Measurements from ENCODE around the gene IFNAR2. TPM values are rescaled to one million over a fixed set of nuclear protein-coding genes. Genes with fewer than 3 reads are reported as not detected.
A peak's percentile ranks its signal among the peaks of the same experiment; 100 is the strongest.

IFNAR2 gene
- total RNA-seq, 1 donor from 2014 or later, result 32.4 TPM

DNA sequence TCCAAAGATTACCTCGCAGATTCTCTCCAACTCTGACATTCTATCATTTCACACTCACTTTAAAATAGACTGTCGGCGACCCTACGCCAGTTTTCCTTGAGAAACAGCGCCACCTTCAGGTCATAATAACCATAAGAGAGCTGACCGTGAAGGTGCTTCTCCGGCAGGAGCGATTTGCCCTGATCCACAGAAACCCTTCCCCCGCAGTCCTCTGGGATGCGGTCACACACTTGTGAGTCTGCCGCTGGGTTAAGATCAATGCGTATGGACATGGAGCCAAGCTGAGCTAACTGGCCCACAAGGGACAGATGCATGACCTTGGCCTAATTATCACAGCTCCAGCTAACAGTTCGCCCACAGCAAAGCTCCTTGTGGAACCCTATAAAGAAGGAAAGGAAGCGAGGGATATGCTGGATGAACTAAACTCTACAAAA is 32.8 kb upstream of the IFNAR2 start:
- Histone ChIP-seq H3K36me3 (no peaks in the 10 kb centered on the region), H3K9me3 (no peaks in the 10 kb centered on the region), H3K4me3 (no peak overlapping the region), H3K27me3 (no peaks in the 10 kb centered on the region), H3K27ac (peak overlapping the region; percentile 45), H3K4me1 (peaks cover 36% of the 10 kb centered on the region)
- peak; percentile 75 for DNase-seq
- peak; percentile 77 for ATAC-seq
- TF ChIP-seq, protein P1, sequence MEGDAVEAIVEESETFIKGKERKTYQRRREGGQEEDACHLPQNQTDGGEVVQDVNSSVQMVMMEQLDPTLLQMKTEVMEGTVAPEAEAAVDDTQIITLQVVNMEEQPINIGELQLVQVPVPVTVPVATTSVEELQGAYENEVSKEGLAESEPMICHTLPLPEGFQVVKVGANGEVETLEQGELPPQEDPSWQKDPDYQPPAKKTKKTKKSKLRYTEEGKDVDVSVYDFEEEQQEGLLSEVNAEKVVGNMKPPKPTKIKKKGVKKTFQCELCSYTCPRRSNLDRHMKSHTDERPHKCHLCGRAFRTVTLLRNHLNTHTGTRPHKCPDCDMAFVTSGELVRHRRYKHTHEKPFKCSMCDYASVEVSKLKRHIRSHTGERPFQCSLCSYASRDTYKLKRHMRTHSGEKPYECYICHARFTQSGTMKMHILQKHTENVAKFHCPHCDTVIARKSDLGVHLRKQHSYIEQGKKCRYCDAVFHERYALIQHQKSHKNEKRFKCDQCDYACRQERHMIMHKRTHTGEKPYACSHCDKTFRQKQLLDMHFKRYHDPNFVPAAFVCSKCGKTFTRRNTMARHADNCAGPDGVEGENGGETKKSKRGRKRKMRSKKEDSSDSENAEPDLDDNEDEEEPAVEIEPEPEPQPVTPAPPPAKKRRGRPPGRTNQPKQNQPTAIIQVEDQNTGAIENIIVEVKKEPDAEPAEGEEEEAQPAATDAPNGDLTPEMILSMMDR (IDR thresholded peaks at IDR 0.05), result peak; percentile 71
- intact Hi-C loops (cut with DNase I), result no loop called here

DNA sequence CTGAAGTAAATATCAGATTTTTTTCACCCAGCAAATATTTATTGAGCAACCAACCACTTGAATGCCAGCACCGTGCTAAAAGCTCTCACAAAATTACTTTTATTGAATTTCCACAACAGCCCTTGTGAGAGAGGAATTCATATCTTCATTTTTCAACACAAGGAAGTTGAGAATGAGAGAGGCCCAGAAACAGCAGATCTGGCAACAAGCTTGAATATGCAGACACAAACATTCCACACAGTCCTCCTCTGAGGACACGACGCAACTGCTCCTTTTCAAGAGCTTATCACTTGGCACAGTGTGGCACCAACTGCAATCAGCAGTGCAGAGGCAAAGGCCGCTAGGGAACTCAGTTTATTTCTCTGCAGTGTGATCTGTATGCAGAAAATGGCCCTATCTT is 32.2 kb upstream of the IFNAR2 start:
- TF ChIP-seq, protein P1 (IDR thresholded peaks at IDR 0.05), result no peak
- no peak overlapping the region for H3K4me3 ChIP-seq
- H3K27ac ChIP-seq, result peak overlapping the region; percentile 73
- H3K4me1 ChIP-seq, result peaks cover 36% of the 10 kb centered on the region
- no peaks in the 10 kb centered on the region for H3K9me3 ChIP-seq
- intact Hi-C loops (cut with DNase I), result no loop called here
- no peaks in the 10 kb centered on the region for H3K27me3 ChIP-seq
- ATAC-seq (peak; percentile 69), DNase-seq (no peak)
- H3K36me3 ChIP-seq, result no peaks in the 10 kb centered on the region

GRCh38 chr21:33198346-33199099 is 31.2 kb upstream of the IFNAR2 start:
- peak; percentile 69 for ATAC-seq
- Histone ChIP-seq H3K4me1 (peaks cover 37% of the 10 kb centered on the region), H3K27ac (peak overlapping the region; percentile 73), H3K27me3 (no peaks in the 10 kb centered on the region), H3K9me3 (no peaks in the 10 kb centered on the region), H3K4me3 (no peak overlapping the region), H3K36me3 (no peaks in the 10 kb centered on the region)
- intact Hi-C loops (cut with DNase I), result no loop called here
- TF ChIP-seq, protein P1 (IDR thresholded peaks at IDR 0.05), result no peak
- DNase-seq, result no peak

- DNase-seq (no peak), ATAC-seq (no peak)
- H3K27ac ChIP-seq, result peak overlapping the region; percentile 73
- no peaks in the 10 kb centered on the region for H3K36me3 ChIP-seq
- no peaks in the 10 kb centered on the region for H3K9me3 ChIP-seq
- intact Hi-C loops (cut with DNase I), result no loop called here
- no peak overlapping the region for H3K4me3 ChIP-seq
- H3K4me1 ChIP-seq, result peaks cover 39% of the 10 kb centered on the region
- no peaks in the 10 kb centered on the region for H3K27me3 ChIP-seq
- TF ChIP-seq, protein P1 (IDR thresholded peaks at IDR 0.05), result no peak
Observed at GRCh38 chr21:33199100-33199464, 30.7 kb upstream of the IFNAR2 start.

DNA sequence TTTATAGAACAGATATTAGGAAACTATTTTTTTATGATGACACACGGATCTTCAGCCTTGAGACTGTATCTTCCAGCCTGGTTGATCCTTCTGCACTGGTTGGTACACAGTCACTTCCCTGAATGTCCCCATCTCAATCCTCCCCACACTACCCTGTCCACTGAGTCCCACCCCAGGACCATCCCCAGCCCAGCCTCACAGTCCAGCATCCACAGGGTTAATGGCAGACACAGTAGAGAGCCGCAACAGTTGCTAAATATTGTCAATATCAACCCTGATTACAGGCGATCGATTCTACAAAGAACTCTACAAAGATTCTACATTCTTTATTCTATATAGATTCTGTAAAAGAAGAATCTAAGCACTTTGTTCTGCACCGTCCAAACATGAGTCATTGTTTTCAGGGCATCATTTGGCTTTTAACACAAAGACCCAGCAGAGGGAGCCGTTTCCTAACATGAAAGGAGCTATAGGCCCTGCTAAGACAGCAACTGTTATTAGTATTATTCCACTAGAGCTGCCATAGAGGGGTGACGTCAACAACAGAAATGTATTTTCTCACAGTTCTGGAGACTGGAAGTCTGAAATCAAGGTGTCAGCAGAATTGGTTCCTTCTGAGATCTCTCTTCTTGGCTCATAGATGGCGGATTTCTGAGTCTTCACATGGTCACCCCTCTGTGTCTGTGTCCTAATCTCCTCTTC is 30.1 kb upstream of the IFNAR2 start:
- intact Hi-C loops (cut with DNase I), result loop anchor here (10.0 kb wide), 1 partner anchor 235 kb away; no protein-coding TSS in a partner anchor
- no peaks in the 10 kb centered on the region for H3K27me3 ChIP-seq
- TF ChIP-seq, protein P1 (IDR thresholded peaks at IDR 0.05), result peak; percentile 79
- no peaks in the 10 kb centered on the region for H3K9me3 ChIP-seq
- no peaks in the 10 kb centered on the region for H3K36me3 ChIP-seq
- peaks cover 41% of the 10 kb centered on the region for H3K4me1 ChIP-seq
- H3K27ac ChIP-seq, result peak overlapping the region; percentile 73
- ATAC-seq, result peak; percentile 75
- H3K4me3 ChIP-seq, result no peak overlapping the region
- DNase-seq, result no peak
